ENCODE data around the gene RNU1-3.
"Not testable (repeated sequence)": the region's sequence is repeated elsewhere in the genome, so short reads cannot be mapped to it uniquely, and the experiment has no call there.

DNA sequence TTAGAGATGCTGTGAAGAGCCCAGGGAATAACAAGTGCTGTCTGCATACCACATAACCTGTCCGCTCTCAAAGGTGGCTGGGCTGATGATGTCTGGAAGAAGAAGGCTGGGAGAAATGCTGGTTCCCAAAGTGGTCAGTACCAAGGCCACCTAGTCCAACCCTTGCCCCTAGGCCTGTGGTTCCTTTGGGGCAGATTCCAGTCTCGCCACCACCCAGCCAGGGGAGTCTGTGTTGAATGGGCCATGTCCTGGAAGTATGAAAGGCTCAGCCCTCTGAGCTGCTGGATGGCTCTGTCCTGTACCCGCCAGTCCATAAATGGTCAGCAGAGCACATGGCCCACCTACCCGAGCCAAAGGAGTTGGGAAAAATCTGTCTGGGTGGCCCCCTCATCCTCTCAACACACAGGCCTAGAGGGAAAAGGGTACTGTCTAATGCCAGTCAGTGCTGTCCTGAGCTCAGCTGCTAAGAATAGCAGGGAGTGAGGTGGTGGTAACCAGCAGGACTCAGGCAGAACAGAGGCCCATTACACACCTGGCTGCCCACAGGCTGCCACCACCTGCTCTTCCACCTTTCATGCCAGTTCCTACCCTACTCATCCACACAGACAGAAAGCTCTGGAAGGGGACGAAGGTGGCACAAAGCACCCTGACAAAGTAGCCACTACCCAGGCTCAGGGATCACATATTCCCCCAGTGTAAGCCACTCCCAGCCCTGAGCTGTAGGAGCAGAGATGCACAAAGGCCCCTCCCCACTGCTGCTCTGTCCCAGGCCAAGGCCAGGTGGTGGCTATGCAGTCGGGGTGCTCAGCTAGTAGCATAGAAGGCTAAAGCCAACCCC lies 28.6 kb downstream of the RNU1-3 start:
- TF ChIP-seq, protein P1, sequence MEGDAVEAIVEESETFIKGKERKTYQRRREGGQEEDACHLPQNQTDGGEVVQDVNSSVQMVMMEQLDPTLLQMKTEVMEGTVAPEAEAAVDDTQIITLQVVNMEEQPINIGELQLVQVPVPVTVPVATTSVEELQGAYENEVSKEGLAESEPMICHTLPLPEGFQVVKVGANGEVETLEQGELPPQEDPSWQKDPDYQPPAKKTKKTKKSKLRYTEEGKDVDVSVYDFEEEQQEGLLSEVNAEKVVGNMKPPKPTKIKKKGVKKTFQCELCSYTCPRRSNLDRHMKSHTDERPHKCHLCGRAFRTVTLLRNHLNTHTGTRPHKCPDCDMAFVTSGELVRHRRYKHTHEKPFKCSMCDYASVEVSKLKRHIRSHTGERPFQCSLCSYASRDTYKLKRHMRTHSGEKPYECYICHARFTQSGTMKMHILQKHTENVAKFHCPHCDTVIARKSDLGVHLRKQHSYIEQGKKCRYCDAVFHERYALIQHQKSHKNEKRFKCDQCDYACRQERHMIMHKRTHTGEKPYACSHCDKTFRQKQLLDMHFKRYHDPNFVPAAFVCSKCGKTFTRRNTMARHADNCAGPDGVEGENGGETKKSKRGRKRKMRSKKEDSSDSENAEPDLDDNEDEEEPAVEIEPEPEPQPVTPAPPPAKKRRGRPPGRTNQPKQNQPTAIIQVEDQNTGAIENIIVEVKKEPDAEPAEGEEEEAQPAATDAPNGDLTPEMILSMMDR (conservative IDR thresholded peaks at IDR 0.05; ENCODE audit: low read length) = not testable (repeated sequence)
- not testable (repeated sequence) for TF ChIP-seq EZH2phosphoT487 (IDR thresholded peaks at IDR 0.05; ENCODE audit: borderline replicate concordance)
